ENCODE data around the gene ASMTL. TPM values are rescaled to one million over a fixed set of nuclear protein-coding genes. Genes with fewer than 3 reads are reported as not detected.
"Not testable (repeated sequence)": the region's sequence is repeated elsewhere in the genome, so short reads cannot be mapped to it uniquely, and the experiment has no call there.

The ASMTL gene
- total RNA-seq, 1 donor = 16.4 TPM

DNA sequence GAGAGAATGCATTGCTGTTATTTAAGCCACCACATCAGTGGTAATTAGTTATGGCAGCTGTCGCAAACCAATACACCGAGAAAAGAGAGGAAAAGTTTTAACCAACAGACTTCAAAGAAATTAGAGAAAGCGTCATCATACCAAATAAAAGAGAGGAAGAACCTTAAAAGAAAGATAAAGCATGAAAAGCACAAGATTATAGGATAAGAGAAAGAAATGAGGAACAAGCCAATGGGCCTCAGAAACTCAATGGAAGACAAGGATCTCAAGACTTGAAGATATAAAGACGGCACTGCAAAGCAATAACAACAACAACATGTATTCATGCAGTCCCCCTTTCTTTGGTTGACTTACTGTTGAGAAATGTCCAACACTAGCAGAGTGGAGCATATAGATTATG is 22.8 kb upstream of the ASMTL start:
- no peak for TF ChIP-seq CTCF (IDR thresholded peaks at IDR 0.05; ENCODE audit: insufficient read depth, low read depth, low read length)
- no peak for DNase-seq (ENCODE audit: low read depth)
- H3K4me3 ChIP-seq (ENCODE audit: low read depth, low read length) = no peak overlapping the region

GRCh38 chrX:1474593-1474992 is 21.9 kb upstream of the ASMTL start:
- DNase-seq (ENCODE audit: low read depth); H3K4me3 ChIP-seq (ENCODE audit: low read depth, low read length): not testable (repeated sequence)

DNA sequence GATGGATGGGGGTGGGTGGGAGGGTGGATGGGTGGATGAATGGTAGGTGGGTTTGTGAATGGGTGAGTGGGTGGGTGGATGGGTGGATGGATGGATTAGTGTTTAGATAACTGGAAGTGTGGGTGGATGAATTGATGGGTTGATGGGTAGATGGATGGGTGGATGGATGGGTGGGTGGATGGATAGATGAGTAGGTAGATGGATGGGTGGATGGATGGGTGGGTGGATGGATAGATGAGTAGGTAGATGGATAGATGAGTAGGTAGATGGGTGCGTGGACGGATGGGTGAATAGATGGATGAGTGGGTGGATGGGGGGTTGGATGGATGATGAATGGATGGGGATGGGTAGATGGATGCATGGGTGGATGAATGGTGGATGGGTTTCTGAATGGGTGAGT is 20.3 kb upstream of the ASMTL start:
- no peak for TF ChIP-seq CTCF (IDR thresholded peaks at IDR 0.05; ENCODE audit: insufficient read depth, low read depth, low read length)
- H3K4me3 ChIP-seq (ENCODE audit: low read depth, low read length) = no peak overlapping the region
- no peak for DNase-seq (ENCODE audit: low read depth)

GRCh38 chrX:1468250-1468772 is 15.6 kb upstream of the ASMTL start:
- no peak for DNase-seq (ENCODE audit: low read depth)
- no peak for TF ChIP-seq CTCF (IDR thresholded peaks at IDR 0.05; ENCODE audit: insufficient read depth, low read depth, low read length)
- no peak overlapping the region for H3K4me3 ChIP-seq (ENCODE audit: low read depth, low read length)

DNA sequence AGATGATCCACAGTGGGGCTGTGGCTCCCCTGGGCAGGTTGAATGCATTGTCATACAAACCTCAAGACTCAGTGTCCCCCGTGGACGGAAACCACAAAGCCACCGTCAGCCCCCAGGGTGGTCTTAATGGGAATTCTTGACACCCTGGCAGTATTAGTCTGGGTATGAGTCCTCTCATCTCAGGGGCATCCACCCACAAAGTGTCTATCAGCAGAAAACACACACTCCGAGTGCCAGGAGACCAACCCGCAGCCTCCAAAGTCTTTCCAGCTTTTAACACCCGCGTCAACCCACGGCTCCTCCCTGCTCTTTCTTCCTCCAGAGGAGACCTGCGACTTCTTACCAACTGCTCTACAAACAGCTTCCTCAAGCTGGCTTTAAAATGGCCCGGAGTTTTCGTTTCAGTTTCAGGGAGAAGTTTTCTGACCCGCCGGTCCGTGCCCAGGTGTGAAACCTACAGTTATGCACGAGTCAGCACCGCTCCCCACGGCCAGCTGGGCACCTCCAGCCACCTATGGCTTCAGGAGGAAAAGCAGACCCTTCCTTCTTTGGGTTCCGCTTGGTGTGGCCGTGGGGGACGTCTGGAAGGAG is 14.4 kb upstream of the ASMTL start:
- H3K4me3 ChIP-seq (ENCODE audit: low read depth, low read length) = no peak overlapping the region
- DNase-seq (ENCODE audit: low read depth) = no peak
- TF ChIP-seq CTCF (IDR thresholded peaks at IDR 0.05; ENCODE audit: insufficient read depth, low read depth, low read length) = no peak

GRCh38 chrX:1466232-1466661 is 13.5 kb upstream of the ASMTL start:
- TF ChIP-seq CTCF (IDR thresholded peaks at IDR 0.05; ENCODE audit: insufficient read depth, low read depth, low read length) = no peak
- DNase-seq (ENCODE audit: low read depth) = no peak
- no peak overlapping the region for H3K4me3 ChIP-seq (ENCODE audit: low read depth, low read length)

- no peak for DNase-seq (ENCODE audit: low read depth)
- no peak for TF ChIP-seq CTCF (IDR thresholded peaks at IDR 0.05; ENCODE audit: insufficient read depth, low read depth, low read length)
- H3K4me3 ChIP-seq (ENCODE audit: low read depth, low read length) = no peak overlapping the region
These were observed 12.8 kb upstream of the ASMTL start for GRCh38 chrX:1465286-1466231.
